GM19023 (cell line): ENCODE data around the gene FGD4.
A peak's percentile ranks its signal among the peaks of the same experiment; 100 is the strongest.

Source experiments
- ATAC-seq: cut with Tn5 transposase; IDR thresholded peaks from one replicate; pipeline ENCODE4 v1.9.1; 2021; ENCODE audit warnings: mild to moderate bottlenecking, moderate library complexity; ENCODE audit not compliant: unreplicated experiment

FGD4 gene

DNA sequence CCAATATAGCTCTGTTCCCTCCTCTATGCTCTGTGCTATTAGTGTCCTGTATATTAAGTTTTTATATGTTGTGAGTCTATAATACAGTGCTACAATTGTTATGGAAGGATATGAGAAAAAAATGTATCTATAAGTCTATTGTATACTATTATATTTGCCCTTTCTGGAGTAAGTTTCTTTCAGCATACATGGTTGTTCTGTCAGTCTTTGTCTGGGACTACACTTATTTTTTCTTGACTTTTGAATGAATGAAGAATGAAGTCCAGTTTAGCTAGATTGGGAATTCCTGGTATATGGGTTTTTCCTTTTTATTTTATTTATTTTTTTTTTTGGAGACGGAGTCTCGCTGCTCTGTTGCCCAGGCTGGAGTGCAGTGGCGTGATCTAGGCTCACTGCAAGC, 203.7 kb downstream of the FGD4 start:
- ATAC-seq, result no peak

DNA sequence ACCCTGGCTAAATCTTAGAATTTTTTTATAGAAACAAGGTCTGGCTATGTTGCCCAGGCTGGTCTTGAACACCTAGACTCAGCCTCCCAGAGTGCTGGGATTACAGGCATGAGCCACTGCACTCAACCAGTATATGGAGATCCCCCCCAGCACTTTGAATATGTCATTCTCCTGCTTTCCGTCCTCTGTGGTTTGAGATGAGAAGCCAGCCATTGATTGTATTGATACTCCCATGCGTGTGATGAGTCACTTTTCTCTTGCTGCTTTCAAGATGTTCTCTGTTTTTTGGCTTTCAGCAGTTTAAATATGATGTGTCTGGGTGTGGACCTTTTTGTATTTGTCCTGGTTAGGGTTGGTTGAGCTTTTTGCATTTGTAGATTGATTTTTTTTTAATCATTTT, 204.5 kb downstream of the FGD4 start:
- ATAC-seq, result peak; percentile 89

DNA sequence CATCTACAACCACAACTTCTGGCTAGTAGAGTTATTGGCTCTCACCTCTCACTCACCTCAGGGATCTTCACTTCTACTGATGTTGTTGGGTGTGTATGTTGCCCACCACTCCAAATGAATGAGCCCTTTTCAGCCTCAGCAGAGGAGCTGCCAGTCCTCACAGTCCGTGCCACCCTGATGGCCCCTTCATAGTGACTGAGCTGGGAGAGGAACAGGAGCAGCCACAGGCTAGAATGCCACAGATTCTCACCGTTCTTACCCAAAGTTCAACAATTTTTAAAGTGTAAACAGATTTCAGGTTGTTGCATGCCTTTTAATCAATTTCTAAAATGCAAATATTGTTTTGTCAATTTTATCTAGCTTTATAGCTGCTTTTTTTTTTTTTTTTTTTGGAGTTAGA, 205.2 kb downstream of the FGD4 start:
- ATAC-seq, result no peak

DNA sequence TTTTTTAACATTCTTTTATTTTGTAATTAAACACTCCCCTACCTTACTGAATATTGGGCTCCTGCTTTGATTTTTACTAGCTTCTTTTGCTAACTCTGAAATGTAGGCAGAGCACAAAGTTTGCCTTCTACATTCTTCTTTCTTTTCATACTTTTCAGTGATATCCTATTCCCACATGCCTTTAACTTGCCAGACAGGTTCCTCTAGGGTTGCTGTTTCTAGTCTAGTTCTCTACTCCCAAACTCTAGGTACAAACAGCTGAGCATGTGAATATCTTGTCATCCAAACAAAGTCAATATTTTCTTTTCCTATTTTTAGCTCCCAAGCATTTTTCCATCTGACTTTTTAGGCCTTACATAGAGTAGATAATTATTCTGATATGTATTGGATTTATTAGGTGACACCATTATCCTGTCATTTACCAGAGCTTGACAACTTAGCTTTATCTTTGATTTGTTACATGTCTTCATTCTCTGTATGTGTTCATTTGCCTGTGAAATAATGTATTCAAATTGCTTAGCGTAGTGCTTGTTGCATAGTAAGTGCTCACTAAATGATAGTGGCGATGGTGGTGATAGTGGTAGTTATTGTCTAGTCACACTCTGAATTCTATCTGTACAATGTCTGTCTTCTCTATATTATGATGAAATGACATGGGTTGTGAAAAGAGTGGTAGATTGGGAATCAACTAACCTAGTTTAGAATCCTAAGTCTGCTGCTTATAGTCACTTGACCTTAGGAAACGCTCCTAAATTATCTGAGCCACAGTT, 206.2 kb downstream of the FGD4 start:
- no peak for ATAC-seq

DNA sequence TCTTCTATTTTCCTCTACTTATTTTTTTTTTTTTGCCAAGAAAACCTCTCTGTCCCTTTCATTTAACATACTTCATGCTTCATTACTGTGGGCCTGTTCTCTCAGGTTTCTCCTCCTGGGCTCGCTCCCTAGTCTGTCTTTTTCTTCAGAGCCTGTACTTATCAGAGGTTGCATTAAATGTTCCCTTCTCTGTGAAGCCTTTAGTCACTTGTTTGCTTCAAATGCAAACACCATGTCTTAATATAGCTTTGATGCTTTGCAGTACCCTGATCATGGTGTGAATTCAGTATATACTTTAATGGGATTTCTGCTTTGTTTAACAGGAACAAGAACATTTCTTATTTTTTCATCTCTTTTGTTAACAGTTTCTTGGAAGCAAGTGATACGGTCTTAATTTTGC, 207.1 kb downstream of the FGD4 start:
- no peak for ATAC-seq

DNA sequence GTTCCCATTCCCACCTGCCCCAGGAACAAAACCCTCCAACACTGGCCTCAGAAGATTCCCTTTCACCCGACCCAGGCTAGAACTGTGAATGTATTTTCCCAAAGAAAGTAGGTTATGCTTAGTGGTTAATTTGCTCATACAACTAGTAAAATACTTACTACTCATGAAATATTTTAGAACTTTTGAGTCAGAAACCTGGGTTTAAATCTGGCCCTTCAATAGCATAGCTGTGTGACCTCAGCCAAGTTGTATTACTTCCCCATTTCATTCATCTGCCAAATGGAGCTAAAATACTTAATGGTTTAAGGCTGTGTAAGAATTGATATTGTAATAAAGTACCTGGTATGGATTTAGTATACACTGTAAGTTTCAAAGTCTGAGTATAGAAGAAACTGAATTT, 210.6 kb downstream of the FGD4 start:
- no peak for ATAC-seq

DNA sequence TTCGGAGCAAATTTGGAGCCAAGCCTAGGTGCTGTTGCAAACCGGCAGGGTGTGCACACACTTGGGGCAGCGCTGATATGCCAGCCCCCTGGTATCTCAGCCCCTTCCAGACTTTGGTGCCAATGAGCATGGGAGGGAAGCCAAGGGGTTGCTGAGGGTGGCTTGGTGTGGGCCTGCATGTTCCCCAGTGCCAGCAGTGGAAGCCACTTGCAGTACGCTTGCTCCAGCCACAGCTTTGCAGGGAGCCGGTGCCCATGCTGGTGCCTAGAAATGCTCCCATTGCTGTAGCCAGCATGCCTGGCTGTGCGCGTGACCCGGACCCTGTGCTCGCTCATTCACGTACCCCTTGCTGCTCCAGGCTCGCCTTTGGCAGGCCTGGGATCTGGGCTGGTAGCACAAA, 212.6 kb downstream of the FGD4 start:
- ATAC-seq, result no peak

DNA sequence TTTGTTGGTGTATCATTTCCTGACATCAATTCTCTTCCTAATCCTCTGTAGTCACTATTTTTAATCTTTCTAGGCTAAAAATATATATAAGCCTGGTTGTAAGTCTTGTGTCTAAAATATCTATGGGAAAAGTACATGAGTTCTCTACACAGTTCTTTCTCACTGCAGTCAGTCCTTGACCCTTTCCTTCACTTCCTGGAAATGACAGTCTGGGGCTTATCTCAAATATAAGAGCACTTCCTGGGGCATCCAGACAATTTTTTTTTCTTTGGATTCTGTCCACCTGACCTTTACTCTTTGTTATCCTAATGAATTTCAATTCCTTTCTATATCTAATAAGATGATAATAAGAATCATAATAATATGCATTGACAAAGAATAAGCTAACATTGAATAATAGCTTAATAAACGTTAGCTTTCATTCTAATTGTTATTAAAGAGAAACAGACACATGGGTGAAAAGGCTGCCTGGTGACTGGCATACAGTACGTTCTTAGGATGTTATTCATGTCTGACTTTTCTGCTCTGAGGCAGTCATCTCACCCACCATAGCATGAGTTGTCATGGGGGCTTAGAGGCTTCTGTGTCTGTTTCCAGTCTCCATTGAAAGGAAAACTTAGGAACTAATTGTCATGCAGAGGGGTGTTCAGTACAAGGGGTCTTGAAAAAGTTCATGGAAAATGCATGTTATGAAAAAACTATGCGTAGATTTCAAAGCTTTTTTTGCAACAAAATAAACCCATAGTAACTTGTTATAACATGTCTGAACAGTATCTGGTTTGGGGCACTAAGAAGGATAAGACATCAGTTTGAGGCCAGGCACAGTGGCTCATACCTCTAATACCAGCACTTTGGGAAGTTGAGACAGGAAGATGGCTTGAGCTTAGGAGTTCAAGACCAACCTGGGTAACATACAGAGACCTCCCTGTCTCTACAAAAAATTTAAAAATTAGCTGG, 213.6 kb downstream of the FGD4 start:
- ATAC-seq, result no peak

DNA sequence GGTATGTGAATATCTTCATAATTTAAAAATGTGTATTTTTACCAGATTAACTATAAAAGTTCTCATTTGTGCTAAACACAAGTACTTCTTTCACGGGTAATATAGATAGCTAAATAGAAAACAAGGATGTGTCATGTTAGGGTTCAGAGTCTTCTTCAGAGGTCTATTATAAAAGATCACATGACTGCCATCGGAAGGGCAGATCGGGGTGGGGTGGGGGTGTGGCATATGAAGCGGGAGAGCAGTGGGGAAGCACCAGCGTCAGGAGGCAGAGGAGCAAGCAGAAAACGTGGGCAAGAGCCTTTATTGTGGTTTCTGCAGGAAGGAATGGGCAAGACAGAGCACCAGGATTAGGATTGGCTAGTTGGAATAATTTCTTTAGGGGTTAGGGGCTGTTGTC, 216.1 kb downstream of the FGD4 start:
- no peak for ATAC-seq

DNA sequence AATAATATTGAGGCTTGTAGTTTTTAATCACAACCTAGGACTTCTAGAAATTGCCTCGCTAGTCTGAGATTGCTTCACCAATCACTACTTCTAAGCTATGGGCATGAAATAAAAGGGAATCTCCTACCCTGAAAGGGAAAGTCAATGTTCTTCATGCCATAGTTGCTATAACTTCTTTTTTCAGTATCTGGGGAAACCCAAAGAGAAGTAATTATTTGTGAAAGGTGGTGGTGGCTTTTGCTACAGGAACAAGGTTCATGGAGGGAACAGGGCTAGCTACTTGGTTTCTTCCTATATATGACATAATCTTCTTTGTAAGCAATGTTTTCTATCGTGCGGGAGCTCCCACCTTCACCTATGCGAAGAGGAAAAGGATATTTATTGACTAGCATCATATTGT, 218.2 kb downstream of the FGD4 start:
- ATAC-seq, result no peak

DNA sequence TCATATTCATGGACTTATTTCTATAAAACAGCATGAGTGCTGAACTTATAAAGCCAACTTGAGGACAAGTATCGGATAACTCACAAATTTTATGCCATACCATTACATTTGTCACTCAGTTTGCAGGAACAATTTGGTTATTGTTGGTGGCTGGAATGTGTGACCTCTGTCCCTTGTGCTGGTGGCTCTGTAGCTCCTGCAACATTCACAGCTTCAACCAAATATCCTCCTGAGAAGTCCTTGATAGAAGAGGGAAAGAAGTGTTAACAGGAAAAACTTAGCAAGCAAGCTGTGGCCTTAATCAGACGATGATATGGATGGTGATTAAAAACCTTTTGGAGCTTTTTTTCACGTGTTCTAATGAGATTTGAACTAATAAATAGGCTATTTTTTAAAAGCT, 218.8 kb downstream of the FGD4 start:
- no peak for ATAC-seq

DNA sequence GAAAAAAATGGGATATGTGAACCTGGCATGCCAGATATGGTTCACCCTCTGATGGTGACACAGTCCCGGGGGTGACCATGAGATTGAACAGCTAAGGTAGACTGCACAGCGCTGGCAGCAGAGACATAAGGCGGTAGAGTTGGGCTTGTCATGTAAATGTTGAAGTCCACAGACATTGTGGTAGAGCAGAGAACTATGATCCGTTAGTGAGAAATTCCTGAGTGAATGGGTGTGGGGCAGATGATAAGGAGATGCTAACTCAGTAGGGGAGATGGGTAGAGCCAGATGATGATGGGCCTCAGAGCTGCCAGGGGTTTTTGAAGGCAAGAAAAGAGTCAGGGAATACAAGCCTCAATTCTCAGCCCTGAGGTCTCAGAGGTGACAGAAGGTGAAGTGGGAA, 228.6 kb downstream of the FGD4 start:
- ATAC-seq, result no peak

DNA sequence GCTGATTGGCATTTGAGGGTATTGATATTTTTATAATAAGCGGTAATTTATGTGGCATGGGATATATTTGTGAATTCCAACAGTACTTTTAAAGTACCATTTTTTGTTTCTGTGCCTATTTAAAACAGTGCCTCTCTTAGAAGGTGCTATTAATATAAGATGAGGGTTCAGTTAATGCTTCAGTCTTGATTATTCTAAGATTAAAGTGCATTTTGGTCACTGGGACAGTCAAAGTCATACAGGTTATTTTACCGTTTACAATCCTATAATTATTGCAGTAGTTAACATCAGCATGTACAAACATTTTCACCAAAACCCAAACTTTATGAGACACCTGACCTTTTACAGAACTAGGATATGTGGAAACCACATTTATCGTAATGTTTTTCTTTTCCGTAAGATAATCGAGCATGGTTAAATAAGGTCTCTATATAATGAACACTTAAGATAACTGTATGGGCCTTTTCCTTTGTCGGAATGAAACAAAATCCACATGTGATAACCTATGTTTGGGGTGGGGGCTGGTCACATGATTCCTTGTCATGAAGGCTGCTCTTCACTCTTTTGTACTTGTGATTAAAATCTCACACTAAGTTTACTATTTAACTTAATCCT, 242.0 kb downstream of the FGD4 start:
- no peak for ATAC-seq

DNA sequence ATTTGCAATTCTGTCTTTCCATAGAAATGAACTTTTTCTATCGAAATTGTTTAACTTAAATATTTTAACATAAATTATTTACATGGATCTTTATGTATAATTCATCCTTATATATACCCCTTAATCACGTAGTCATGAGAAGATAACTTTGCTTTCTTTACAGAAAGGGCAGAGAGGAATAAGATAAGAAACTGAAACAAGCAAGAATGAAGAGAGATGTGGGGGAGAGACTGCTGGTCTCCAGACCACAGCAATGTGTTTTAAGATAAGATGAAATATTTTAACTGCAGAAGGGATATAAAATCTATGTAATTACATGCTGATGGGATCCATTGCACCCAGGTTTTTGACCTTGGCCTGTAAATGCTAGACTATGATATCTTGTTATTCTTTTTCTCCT, 245.1 kb downstream of the FGD4 start:
- no peak for ATAC-seq

DNA sequence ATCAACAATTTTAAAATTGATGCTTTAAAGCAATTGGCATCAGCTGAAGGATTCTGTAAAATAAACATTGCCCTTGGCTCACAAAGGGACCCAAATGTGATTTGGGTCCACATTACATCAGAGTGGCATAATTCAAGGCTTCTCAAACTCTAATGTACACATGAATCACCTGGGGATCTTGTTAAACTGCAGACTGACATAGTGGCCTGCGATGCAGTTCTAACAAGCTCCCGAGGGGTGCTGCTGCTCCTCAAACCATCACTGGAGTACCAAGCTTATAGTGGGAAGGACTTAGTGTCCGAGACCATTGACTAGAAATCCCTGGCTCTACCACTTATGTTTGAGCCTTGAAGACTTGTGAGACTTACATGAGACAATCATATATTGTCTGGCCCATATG, 247.9 kb downstream of the FGD4 start:
- ATAC-seq, result no peak

DNA sequence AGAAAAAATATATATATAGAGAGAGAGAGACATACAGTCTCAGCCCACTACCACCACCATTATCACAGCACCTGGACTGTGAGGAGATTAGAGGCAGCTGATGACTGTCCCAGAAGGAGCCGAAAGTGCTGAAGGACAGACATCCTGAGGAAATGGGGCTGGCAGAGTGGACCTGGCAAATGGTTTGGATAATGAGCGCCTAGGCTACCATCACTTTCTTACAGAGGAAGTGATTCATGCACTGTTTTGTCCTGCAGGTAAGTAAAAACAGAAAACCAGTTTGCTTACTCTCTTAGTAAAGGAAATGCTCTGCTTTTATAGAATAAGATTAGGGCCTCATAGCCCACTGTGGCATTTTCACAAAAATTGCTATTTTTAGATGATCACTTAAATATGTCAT, 251.2 kb downstream of the FGD4 start:
- ATAC-seq, result no peak

DNA sequence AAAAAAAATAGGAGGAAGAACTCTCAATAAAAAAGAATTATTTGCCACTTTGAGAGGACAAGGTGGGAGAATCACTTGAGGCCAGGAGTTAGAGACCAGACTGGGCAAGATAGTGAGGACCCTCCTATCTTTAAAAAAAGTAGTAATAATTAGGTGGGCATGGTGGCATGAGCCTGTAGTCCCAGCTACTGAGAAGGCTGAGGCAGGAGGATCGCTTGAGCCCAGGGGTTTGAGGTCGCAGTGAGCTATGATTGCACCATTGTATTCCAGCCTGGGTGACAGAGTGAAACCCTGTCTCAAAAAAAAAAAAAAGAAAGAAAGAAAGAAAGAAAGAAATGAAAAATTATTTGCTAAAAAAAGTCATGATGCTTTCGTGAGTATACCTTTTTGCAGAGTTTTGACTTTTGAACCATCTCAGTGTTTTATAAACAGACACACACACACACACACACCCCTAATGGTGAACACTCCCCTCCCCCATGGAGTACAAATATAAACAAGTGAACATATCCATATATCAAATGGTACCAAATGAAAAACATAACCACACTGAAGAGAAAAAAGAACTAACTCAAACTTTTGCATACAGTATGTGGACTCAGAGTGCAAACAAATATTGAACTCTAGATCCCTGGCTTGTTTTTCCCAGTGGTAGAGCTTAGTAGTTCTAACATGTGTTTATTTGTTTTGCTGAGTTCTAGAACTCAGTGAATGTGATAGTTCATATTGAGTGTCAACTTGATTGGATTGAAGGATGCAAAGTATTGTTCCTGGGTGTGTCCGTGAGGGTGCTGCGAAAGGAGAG, 252.0 kb downstream of the FGD4 start:
- no peak for ATAC-seq

DNA sequence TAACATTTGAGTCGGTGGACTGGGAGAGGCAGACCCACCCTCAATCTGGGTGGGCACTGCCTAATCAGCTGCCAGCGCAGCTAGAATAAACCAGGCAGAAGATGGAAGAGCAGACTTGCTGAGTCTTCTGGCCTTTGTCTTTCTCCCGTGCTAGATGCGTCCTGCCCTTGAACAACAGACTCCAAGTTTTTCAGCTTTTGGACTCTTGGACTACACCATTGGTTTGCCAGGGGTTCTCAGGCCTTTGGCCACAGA, 252.5 kb downstream of the FGD4 start:
- no peak for ATAC-seq

DNA sequence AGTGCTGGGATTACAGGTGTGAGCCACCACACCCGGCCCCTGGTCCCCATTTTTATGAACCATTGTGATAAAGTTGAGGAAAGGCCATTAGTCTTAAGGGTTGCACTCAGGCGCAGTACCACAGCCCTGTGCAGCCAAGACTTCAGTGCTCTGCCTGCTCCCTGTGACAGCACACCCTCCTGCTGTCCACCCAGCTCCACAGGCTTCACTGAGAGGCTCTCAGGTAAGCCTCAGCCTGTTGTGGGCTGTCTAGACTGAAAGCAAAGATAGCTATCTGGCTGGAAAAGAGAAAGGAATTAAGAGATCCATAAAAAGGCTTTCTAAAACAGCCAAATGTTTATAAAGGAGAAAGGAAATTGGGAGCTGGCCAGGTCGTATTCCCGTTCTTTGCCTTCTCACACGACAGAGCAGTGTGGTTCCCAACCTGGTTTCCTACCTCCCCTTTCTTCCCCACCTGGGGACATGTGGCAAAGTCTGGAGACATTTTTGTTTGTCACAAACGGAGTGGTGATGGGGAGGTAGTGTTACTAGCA, 260.6 kb downstream of the FGD4 start:
- ATAC-seq, result no peak

DNA sequence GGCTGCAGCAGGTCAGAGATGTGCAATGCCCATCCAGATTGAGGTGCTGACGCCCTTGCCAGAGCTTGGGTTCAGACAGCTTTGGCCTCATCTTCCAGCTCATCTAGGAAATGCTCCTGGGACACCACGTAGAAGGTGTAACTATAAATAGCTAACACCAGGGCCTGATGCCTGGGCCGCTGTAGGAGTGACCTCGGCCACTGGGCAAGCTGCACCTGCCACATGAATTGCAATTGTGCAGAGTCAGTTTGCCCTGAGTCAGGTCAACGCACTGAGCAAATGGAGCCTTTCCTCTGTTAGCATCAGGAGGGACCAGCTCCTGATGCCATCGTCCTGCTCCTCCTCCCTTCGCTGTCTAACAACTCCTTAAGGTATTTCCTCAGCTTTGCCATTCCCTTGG, 262.3 kb downstream of the FGD4 start:
- no peak for ATAC-seq

DNA sequence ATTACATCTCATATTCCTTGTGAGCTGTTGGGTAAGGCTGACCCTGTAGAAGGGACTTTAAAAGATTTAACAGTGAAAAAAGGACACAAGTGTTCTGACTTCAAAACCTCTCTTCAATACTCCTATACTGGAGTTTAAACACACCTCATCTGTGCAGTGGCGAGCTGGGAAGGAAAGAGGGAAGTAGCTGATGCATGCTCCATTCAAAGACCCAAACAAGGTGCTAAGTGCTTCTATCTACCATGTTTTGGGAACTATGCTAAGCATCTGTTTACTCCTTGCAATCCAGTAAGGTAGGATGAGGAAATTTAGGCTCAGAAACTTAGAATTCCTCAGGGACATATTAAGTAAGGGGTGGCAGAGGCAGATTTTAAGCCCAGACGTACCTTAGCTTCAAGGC, 263.3 kb downstream of the FGD4 start:
- ATAC-seq, result no peak
